Epithelial cell of prostate (primary cell): Measurements from ENCODE around the gene GPRIN1.

ENCODE experiments used
- DNase-seq: peaks from one replicate; pipeline ENCODE4 v3.0.0-alpha.2; 2011; ENCODE audit warnings: low read depth, low spot score
- H3K27ac ChIP-seq: fragments of 450-650 bp; 2 replicates; pipeline ENCODE4 v1.5.1; 2017; ENCODE audit warnings: mild to moderate bottlenecking

Gene GPRIN1

DNA sequence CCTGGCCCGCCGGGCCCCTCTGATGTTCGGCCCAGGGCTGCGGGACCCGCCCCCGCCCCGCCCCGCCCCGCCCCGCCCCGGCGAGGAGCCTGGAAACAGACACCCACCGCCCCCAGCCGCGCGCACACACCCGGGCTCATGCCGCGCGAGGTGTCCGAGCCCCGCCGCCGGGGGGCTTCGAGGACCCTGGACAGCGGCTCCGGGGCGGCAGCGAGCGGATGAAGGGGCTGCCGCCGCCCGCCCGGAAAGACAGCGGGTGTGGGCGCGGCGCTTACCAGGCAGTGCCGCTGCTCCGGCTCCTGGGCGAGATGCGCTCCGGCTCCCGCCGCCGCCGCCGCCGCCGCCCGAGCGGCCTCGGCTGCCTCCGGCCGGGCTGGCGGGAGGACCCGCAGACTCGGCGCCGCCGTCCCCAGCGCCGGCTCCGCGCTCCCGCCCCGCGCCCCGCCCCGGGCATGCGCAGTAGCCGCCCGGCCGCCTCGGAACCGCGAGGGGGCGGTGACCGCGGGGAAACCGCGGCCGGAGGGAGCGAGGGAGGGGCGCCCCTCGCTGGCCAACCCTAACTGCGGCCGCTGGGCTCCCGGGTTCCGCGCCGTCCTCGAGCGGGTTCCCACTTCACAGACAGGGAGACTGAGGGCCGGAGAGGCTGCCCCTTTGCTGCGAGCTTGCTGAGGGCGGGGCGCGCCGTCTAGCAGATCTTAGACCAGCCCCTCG, at the start of gene GPRIN1:
Gene GPRIN1, minus strand, starts transcription at position 433 of the 711 bp plus-strand sequence. CDS start 10,322 bp downstream, outside the sequence.
- H3K27ac ChIP-seq, result no peak within 1 kb of the TSS
- no peak for DNase-seq

DNA sequence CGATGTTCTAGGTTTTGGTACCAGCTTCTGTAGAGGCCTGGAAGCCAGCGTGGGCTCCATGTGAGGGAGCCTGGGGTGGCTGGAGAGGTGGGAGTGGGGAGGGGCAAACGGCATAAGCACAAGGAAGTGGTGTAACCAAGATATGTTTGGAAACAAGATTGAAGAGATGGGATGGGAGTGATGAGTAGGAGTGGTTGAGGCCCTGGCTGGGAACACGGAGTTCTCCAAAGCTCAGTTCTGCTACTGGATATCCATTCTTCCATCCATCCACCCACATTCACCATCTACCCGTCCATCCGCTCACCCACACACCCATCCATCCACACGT, 49.5 kb upstream of the GPRIN1 start:
- no peak overlapping the region for H3K27ac ChIP-seq
- no peak for DNase-seq

DNA sequence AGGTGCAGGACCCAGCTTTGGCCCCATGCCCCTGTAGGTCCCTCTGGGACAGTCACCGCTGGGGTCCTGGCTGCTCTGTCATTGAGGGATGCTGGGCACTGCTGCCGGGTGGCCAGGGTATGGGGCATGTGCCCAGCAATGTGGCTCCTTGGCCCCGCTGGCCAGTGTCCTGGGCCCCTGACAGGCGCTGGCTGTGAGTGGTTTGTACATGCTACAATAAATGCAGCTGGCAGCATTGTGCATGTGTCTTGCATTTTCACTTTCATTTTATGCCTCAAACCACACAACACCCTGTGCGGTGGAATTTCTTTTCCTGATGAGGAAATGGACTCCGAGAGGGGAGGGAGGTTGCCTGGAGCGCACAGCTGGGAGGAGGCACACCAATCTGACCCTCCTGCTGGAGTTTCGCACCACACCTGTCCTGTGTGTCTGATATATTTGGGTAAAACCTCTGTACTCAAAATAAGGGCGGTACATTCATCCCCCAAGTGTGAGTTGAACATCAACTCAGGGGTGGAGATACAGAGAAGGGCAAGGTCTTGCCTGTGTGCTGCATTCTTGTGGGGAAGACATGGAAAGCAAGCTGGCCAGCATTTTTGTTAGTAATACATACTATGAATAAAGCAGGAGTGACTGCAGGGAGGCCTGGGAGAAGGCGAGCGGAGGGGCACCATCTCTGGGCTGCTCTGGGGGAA, 49.0 kb upstream of the GPRIN1 start:
- no peak overlapping the region for H3K27ac ChIP-seq
- DNase-seq, result no peak

DNA sequence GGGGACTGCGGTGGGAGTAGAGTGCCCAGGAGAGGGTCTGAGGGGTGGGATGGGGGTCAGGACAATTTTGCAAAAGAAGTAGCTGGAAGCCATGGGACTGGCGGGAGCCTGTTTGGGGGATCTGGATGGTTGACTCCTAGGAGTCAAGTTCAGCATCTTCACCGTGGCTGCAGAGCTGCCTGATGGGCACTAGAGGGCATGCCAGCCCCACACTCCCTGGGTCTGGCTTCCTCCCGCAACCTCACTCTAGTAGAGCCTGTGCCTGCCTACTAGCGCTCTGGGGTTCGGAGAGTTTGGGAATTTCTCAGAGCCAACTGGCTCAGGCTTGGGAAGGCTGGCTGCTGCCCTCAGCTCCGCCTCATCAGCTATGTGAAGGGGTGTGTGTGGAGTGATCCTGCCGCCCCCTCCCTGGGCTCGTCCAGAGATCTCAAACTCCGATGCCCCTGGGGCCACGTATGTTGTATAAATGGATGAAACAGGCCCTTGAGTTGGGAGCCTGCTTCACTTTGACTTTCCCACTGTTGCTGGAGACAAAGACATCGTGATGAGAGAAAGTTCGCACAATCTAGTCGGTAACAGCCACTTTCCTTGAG, 48.1 kb upstream of the GPRIN1 start:
- H3K27ac ChIP-seq, result no peak overlapping the region
- no peak for DNase-seq

DNA sequence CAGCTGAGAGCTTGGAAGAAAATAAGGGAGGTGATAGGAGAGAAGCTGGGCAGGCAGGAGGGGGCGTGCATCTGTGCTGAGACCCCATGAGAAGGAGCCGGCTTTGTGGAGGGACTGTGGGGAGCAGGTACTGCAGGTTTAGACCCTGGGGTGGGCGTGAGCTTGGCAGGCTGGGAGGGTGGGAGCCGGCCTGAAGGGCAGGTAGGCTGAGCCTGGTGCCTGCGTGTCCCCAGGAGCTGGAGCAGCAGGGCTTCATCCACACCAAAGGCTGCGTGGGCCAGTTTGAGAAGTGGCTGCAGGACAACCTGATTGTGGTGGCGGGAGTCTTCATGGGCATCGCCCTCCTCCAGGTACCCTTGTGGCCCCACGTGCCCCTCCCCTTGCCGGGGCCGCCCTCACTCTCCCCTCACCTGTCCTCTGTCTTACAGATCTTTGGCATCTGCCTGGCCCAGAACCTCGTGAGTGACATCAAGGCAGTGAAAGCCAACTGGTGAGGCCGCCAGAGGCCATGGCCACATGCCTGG, 46.6 kb upstream of the GPRIN1 start:
- DNase-seq, result no peak
- no peak overlapping the region for H3K27ac ChIP-seq

DNA sequence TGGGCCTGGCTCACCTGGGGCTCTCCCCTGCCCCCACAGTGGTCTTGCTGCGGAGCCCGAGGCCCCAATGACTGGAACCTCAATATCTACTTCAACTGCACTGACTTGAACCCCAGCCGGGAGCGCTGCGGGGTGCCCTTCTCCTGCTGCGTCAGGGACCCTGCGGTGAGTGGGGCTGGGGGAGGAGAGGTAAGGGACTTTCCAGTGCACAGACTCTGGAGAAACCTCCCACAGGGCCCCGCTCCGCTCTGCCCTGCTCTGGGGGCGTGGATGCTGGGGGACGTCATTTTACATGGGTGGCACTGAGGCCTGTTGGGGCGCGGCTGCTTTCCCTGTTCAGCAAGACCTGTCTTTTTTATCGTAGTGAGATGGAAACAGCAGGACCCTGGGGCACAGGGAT, 44.9 kb upstream of the GPRIN1 start:
- H3K27ac ChIP-seq, result no peak overlapping the region
- DNase-seq, result no peak

DNA sequence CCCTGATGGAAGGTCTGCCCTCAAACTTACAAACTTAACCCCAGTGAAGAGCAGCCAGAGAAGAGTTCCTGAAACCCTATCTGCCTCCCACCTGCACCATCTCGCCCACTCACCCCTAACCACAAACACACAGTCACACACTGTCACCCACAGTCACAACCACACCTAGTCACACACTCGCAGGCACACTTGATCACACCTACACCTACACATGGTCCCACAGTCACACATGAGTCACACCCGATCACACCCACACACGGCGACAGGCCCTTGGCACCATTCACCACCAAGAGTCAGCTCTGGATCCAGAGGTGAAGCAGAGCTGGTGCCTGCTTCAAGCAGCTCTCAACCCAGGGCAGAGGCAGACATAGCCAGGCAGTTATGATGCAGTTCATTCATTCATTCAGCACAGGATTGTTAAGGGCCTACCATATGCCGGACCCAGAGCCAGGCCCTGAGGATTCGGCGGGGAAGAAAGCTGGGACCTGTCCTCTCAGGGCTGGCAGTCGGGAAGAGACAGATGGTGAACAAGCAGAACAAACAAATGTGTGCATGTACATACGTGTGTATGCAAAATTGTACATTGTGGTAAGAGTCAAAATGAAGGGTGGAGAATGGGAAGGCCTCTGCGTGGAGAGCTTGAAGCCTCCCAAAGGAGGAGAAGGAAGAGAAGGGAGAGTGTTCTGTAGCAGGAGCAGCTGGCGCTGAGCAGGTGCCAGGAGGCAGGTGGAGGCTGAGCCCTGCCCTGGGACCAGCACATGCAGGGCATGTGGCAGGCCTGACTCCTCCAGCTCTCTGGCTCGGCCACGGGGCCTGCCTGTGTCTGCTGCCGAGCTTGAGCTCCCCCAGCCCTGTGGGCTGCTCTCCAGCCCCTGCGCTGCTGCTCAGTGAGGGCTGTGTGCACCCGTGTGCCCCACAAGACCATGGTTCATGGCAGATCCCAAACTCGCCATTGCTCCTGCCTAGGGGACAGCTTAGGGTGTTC, 43.7 kb upstream of the GPRIN1 start:
- H3K27ac ChIP-seq, result peak overlapping the region; percentile 28
- peak; percentile 39 for DNase-seq

DNA sequence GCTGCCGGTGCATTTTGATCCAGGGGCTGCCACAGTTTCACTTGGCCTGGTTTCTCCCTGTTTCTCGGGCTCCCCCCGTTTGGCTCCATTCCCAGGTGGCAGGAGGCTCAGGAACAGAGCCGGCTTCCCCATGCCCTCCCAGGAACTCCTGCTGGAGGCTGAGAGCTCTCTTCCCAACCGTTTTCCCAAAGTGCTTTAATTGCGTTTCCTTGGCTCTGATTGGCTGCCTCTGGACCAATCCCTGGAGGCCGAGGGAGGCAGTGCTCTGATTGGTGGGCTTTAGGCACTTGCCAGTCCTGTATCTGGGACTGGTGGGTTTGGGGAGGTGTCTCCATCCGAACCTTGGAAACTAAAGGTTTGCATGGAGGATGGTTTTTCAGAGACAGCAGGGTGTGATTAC, 42.2 kb upstream of the GPRIN1 start:
- H3K27ac ChIP-seq, result no peak overlapping the region
- DNase-seq, result no peak

DNA sequence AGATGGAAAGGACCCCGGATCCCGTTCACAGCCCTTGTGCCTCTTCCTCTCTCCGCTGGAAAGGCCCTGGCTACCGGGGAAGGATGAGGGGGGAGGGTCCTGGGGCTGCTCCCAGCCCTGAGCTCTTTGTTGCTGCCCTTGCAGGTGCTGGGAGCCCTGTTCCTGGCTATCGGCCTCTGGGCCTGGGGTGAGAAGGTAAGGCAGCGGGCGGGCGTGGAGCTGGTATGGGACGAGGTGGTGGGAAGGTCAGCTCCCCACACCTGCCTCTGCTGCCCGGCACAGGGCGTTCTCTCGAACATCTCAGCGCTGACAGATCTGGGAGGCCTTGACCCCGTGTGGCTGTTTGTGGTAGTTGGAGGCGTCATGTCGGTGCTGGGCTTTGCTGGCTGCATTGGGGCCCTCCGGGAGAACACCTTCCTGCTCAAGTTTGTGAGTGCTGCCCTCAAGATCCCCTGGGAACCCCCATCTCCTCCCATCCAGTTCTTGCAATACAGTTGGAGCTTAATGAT, 41.6 kb upstream of the GPRIN1 start:
- H3K27ac ChIP-seq, result no peak overlapping the region
- DNase-seq, result no peak

DNA sequence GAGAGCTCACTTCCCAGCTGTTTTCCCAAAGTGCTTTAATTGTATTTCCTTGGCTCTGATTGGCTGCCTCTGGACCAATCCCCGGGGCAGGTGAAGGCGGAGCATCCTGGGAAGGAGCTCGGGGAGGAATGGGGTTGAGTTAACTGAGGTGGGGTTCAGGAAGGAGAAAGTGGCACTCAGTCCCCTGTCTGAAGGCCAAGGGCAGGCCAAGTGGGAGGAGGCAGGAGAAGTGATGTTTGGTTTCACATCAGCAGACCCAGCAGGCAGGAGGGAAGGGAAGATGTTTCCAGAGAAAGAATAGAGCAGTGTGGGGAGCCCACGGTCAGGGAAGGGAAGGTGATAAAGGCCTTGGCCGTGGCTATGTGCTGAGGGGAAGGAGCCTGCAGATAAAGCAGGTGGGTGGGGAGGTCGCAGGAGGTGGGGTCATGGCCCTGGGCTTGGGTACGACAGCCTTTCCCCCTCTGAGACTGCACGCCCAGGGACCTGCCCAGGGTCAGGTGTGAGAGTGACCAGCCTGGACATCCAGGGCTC, 40.5 kb upstream of the GPRIN1 start:
- DNase-seq, result no peak
- no peak overlapping the region for H3K27ac ChIP-seq

DNA sequence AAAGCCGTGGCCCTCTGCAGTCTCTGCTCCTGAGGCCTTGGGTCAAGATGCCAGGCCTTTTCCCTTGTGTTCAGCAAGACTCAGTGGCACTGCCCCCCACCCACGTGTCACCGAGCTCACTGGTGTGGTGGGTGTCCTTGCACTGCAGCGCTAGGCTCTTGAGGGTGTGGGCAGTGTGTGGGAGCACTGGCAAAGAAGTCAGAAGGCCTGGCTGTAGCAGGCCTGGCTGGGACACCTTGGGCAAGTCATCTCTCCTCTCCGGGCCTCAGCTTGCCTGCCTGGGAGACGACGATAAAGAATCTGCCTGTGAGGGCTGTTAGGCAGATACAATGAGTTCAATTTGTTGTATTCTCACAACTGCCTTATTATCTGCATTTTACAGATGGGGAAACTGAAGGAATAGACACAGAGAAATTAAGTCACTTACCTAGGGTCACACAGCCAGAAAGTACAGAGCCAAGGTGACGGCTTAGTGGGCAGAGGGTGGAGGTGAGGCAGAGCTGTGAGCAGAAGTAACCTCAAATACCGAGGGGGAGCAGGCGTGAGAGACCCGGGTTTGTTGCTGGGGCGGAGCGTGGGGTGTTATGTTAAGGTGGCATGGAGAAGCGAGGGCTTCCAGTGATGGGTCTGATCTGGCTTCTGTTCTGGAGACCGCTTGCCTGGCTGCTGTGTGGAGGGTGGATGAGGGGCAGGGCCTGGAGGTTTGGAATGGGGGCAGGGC, 38.7 kb upstream of the GPRIN1 start:
- no peak for DNase-seq
- no peak overlapping the region for H3K27ac ChIP-seq

DNA sequence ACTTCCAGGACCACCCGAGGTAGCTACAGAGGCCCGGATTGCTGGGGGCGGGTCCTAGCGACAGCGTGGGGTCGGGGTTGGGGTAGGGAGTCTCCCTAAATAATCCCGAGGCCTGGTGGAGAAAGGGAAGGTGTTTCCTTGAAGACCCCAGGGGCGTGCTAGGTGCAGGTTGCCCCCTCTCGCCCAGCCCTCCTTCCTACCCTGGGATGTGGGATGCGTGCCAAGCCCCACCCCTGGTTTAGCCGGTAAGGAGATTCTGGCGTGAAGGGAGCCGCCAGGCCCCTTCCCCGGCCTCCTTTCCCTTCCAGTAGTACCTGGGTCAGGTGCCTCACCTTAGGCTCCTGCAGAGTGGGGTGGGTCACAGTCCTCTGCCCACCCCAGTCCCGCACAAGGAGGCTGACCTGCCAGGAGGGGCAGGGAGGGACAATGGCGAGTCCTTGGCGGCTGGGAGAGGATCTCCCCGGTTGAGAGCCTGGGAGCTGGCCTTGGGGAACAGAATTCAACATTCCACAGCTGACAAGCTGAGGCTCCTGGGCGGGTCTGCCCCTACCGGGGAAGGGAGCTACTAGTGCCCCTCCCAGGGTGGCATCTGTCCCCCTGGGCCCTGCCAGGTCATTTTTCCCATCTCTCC, 38.0 kb upstream of the GPRIN1 start:
- no peak for DNase-seq

DNA sequence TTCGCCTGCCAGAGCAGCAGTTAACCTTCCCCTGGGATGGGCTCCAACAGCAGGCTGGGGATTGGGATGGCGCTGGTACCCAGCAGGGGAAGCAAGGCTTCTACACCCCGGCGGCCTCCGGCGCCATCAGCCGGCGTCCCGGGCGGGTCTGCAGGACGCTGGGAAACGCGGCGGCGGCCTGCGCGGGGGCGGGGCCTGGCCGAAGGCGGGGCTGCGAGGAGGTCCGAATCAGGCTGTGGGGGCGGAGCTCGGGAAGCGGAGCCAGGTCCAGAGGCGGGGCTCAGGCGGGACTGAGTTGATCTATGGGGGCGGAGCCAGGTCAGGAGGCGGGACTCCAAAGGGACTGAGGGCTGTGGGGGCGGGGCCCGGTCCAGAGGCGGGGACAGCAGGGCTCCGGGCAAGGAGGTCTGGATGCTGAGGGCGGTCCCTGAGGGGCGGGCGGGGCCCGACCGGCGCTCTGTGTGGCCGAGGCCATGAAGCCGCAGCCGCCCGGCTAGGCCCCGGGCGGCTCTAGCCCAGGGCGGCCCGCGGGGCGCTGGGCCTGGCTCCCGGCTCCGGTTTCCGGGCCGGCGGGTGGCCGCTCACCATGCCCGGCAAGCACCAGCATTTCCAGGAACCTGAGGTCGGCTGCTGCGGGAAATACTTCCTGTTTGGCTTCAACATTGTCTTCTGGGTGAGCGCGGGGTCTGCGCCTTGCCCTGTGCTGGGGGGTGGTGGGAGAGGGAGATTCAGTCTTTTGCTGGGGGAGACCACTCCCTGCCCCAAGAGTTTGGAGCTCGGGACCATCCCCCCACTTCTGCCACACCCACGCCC, 37.3 kb upstream of the GPRIN1 start, which contains the start of gene TSPAN17:
Gene TSPAN17, plus strand, starts transcription at position 455 of the 813 bp plus-strand sequence. Its CDS starts 132 bp downstream, at position 587.
- DNase-seq, result peak; percentile 80
- peak within 1 kb of the TSS; percentile 38 for H3K27ac ChIP-seq

More for the DNA sequence above, 38.0 kb upstream of the GPRIN1 start:
- H3K27ac ChIP-seq, result peak overlapping the region; percentile 38

DNA sequence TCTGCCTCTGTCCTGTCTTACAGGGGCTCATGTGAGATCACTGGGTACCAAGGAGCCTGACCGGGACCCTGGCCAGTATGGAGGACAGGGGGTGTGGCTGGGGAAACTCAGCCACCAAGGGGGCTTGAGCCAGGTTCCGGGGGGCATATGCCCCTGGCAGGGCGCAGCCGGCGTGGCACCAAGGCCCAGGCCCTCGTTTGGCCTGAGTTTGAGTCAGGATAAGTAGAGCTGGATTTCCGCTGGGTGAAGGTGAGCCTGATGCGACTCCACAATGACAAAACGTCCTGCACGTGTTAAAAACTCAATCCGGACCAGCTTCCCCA, 36.7 kb upstream of the GPRIN1 start:
- DNase-seq, result no peak
- H3K27ac ChIP-seq, result peak overlapping the region; percentile 14

DNA sequence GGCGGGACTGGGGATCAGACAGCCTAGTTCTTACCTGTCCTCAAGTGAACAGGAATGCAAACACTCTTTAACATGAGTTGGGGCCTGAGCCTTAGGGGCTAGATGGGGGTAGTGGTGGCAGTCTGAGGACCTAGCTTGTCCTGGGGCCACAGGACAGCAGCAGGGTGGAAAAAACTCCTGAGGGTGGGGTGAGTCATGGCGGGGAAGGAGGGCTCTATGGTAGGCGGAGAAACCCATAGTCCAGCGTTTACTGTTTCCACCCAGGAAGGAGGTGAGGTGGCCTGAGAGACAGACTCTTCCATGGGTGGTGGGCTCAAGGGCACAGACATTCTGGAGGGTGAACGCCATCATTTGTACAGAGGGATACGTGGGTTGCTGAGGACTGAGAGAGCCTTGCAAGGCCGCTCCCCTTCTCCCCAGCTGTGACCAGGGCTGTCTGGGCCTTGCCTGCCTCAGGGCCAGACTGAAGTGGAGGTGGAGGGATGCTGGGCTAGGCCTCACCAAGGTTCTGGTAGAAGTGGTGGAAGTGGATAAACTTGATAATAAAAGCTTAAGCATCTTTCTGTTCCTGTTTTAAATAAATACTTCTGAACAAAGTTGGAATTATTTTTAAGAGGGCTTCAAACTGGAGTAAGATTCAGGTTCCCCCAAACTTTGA, 36.2 kb upstream of the GPRIN1 start:
- H3K27ac ChIP-seq, result peak overlapping the region; percentile 14
- no peak for DNase-seq

DNA sequence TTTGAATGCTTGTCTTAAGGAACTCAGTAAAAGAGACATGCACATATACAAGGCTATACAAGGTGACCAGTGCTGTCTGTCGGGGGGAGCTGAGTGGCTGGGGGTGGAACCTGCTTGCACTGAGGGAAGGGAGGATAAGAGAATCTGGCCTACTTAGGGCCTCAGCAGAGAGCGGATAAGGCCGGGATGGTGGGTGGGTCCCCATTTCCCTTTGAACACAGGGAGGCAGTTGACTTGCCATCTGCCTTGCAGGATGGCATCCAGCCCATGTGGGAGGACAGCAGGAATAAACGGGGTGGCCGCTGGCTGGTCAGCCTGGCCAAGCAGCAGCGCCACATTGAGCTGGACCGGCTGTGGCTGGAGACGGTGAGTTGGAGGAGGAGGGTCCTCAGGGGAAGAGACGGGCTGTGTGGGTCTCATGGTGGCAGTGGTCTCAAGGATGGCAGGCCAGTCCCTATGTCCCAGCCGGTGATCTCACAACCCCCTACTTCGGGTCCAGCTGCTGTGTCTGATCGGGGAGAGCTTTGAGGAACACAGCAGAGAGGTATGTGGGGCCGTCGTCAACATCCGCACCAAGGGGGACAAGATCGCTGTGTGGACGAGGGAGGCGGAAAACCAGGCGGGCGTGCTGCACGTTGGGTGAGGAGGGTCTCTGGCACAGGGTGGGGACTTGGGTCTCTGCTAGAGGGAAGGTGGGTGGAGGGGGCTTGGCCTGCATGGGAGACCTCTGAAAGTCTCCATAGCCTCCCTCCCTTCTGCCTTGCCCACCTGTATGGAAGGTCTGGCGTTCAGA, 35.1 kb upstream of the GPRIN1 start:
- DNase-seq, result no peak

DNA sequence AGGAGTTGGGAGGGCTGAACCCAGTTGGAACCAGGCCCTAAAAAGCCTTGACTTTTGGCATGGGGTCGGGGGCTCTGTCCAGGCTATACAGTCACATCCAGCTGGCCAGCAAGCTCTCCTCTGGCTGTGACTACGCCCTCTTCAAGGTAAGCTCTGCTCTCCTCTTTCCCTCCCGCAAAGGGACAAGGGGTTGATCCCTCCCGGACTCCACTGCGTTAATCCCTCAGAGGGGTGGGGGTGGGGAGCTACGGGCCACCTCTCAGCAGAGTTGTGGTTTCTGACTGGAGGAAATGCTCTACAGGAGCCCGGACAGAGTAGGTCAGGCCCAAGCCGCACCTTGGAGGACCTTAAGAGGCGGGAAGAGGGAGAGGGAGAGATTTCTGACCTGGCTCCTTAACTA, 34.3 kb upstream of the GPRIN1 start:
- no peak overlapping the region for H3K27ac ChIP-seq
- DNase-seq, result no peak

More for the DNA sequence above, 35.1 kb upstream of the GPRIN1 start:
- H3K27ac ChIP-seq, result no peak overlapping the region
